ENCODE measurements around the gene EPB41L4B.

GRCh38 chr9:109229682-109230081, 91.2 kb downstream of the EPB41L4B start:
- TF ChIP-seq CTCF (IDR thresholded peaks at IDR 0.05) = no peak
- TF ChIP-seq POLR2A (IDR thresholded peaks at IDR 0.05; ENCODE audit: low read depth) = no peak

All from esophagus muscularis mucosa (tissue), 3 donors.